Measurements from ENCODE around the gene NUDT5.
A peak's percentile ranks its signal among the peaks of the same experiment; 100 is the strongest.

NUDT5 gene

DNA sequence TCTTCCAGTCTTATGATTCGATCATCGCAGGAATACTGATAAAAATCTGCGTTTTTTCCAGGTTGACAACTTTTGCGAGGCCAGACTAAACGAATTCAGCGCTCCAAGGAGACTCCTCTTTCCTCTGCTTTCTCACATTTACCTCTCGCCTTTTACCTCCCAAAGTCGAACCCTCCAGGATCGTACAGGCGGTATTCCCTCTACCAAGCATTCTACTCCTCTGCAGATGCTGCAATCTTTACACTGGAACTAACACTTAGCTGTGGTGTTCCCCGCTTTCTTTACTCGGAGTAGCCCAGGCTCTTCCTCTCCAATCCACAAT lies 449 bp downstream of the NUDT5 start:
- H3K27me3 ChIP-seq (ENCODE audit: insufficient read depth, low read length, poor library complexity, severe bottlenecking), result no peaks in the 10 kb centered on the region
- H3K9me3 ChIP-seq (ENCODE audit: insufficient read depth, low read depth, low read length), result no peaks in the 10 kb centered on the region
- TF ChIP-seq EZH2phosphoT487 (IDR thresholded peaks at IDR 0.05; ENCODE audit: borderline replicate concordance) (no peak), CTCF (conservative IDR thresholded peaks at IDR 0.05; ENCODE audit: low read length) (no peak)
- peak overlapping the region; percentile 91 for H3K4me3 ChIP-seq (ENCODE audit: low read length, poor library complexity, severe bottlenecking)
- no peaks in the 10 kb centered on the region for H3K9me2 ChIP-seq (replicated peaks; ENCODE audit: low read depth, low read length)
- H2AFZ ChIP-seq (ENCODE audit: low read length), result peak overlapping the region; percentile 96
- peaks cover 7% of the 10 kb centered on the region; the same call in 1 of the 2 replicates for H3K36me3 ChIP-seq (ENCODE audit: insufficient read depth, low read length)
- H4K20me1 ChIP-seq (ENCODE audit: insufficient read depth, low read length, poor library complexity, severe bottlenecking), result peaks cover 23% of the 10 kb centered on the region
- H3K79me2 ChIP-seq (ENCODE audit: insufficient read depth, low read length), result peaks cover 88% of the 10 kb centered on the region
- peak overlapping the region; percentile 83 for H3K4me2 ChIP-seq (ENCODE audit: low read depth, low read length, poor library complexity, severe bottlenecking)
- no peaks in the 10 kb centered on the region for H3F3A ChIP-seq (ENCODE audit: low read depth)
- H3K4me1 ChIP-seq (ENCODE audit: insufficient read depth, low read length, poor library complexity, severe bottlenecking), result peaks cover 38% of the 10 kb centered on the region
- H3K9ac ChIP-seq (ENCODE audit: low read depth, low read length, poor library complexity, severe bottlenecking), result peak overlapping the region; percentile 87

- no peaks in the 10 kb centered on the region for H3K9me2 ChIP-seq (replicated peaks; ENCODE audit: low read depth, low read length)
- no peak for TF ChIP-seq EZH2phosphoT487 (IDR thresholded peaks at IDR 0.05; ENCODE audit: borderline replicate concordance)
- no peak for TF ChIP-seq CTCF (conservative IDR thresholded peaks at IDR 0.05; ENCODE audit: low read length)
- H3K9ac ChIP-seq (ENCODE audit: low read depth, low read length, poor library complexity, severe bottlenecking), result peak overlapping the region; percentile 87
- peak overlapping the region; percentile 91 for H3K4me3 ChIP-seq (ENCODE audit: low read length, poor library complexity, severe bottlenecking)
- peak overlapping the region; percentile 96; the same call in 1 of the 2 replicates for H2AFZ ChIP-seq (ENCODE audit: low read length)
- peaks cover 7% of the 10 kb centered on the region; the same call in 1 of the 2 replicates for H3K36me3 ChIP-seq (ENCODE audit: insufficient read depth, low read length)
- peak overlapping the region; percentile 83 for H3K4me2 ChIP-seq (ENCODE audit: low read depth, low read length, poor library complexity, severe bottlenecking)
- peaks cover 23% of the 10 kb centered on the region for H4K20me1 ChIP-seq (ENCODE audit: insufficient read depth, low read length, poor library complexity, severe bottlenecking)
- peaks cover 38% of the 10 kb centered on the region for H3K4me1 ChIP-seq (ENCODE audit: insufficient read depth, low read length, poor library complexity, severe bottlenecking)
- H3K79me2 ChIP-seq (ENCODE audit: insufficient read depth, low read length), result peaks cover 91% of the 10 kb centered on the region
- no peaks in the 10 kb centered on the region for H3K27me3 ChIP-seq (ENCODE audit: insufficient read depth, low read length, poor library complexity, severe bottlenecking)
- no peaks in the 10 kb centered on the region for H3K9me3 ChIP-seq (ENCODE audit: insufficient read depth, low read depth, low read length)
- H3F3A ChIP-seq (ENCODE audit: low read depth), result no peaks in the 10 kb centered on the region
Measured at GRCh38 chr10:12194752-12195271, 879 bp downstream of the NUDT5 start.

- H2AFZ ChIP-seq (ENCODE audit: low read length), result no peak overlapping the region
- H4K20me1 ChIP-seq (ENCODE audit: insufficient read depth, low read length, poor library complexity, severe bottlenecking), result peaks cover 21% of the 10 kb centered on the region
- H3K36me3 ChIP-seq (ENCODE audit: insufficient read depth, low read length), result no peaks in the 10 kb centered on the region
- H3K9me2 ChIP-seq (replicated peaks; ENCODE audit: low read depth, low read length), result no peaks in the 10 kb centered on the region
- H3K9ac ChIP-seq (ENCODE audit: low read depth, low read length, poor library complexity, severe bottlenecking), result peak overlapping the region; percentile 87
- H3K4me2 ChIP-seq (ENCODE audit: low read depth, low read length, poor library complexity, severe bottlenecking), result peak overlapping the region; percentile 83
- no peaks in the 10 kb centered on the region for H3K27me3 ChIP-seq (ENCODE audit: insufficient read depth, low read length, poor library complexity, severe bottlenecking)
- H3K9me3 ChIP-seq (ENCODE audit: insufficient read depth, low read depth, low read length), result no peaks in the 10 kb centered on the region
- no peaks in the 10 kb centered on the region for H3F3A ChIP-seq (ENCODE audit: low read depth)
- peak overlapping the region; percentile 91 for H3K4me3 ChIP-seq (ENCODE audit: low read length, poor library complexity, severe bottlenecking)
- H3K79me2 ChIP-seq (ENCODE audit: insufficient read depth, low read length), result peaks cover 77% of the 10 kb centered on the region
- TF ChIP-seq CTCF (conservative IDR thresholded peaks at IDR 0.05; ENCODE audit: low read length) (no peak), EZH2phosphoT487 (IDR thresholded peaks at IDR 0.05; ENCODE audit: borderline replicate concordance) (no peak)
- H3K4me1 ChIP-seq (ENCODE audit: insufficient read depth, low read length, poor library complexity, severe bottlenecking), result peaks cover 32% of the 10 kb centered on the region
Measured at GRCh38 chr10:12193193-12193592, 2.5 kb downstream of the NUDT5 start.
